Measurements from ENCODE around the gene FAM89B.

The FAM89B gene

GRCh38 chr11:65526744-65527143 is 45.6 kb upstream of the FAM89B start:
- TF ChIP-seq POLR2AphosphoS5 (IDR thresholded peaks at IDR 0.05; ENCODE audit: low read depth, low read length) = no peak
- no peak for TF ChIP-seq TAF1 (IDR thresholded peaks at IDR 0.05; ENCODE audit: borderline replicate concordance, insufficient read depth, low read length)
- no peak for TF ChIP-seq SIN3A (IDR thresholded peaks at IDR 0.05; ENCODE audit: borderline replicate concordance, insufficient read depth, low read length)
- no peak for TF ChIP-seq FOXP2 (optimal IDR thresholded peaks at IDR 0.05; ENCODE audit: borderline replicate concordance, extremely low read depth, extremely low read length, insufficient read depth)
- TF ChIP-seq REST (IDR thresholded peaks at IDR 0.05; ENCODE audit: insufficient read depth in 1 of 2, low read depth in 2 of 2, low read length in 2 of 2) = no peak

GRCh38 chr11:65528819-65529350 is 43.5 kb upstream of the FAM89B start:
- TF ChIP-seq REST (IDR thresholded peaks at IDR 0.05; ENCODE audit: insufficient read depth in 1 of 2, low read depth in 2 of 2, low read length in 2 of 2) (no peak), SIN3A (IDR thresholded peaks at IDR 0.05; ENCODE audit: borderline replicate concordance, insufficient read depth, low read length) (no peak), POLR2AphosphoS5 (IDR thresholded peaks at IDR 0.05; ENCODE audit: low read depth, low read length) (no peak), FOXP2 (optimal IDR thresholded peaks at IDR 0.05; ENCODE audit: borderline replicate concordance, extremely low read depth, extremely low read length, insufficient read depth) (no peak), TAF1 (IDR thresholded peaks at IDR 0.05; ENCODE audit: borderline replicate concordance, insufficient read depth, low read length) (no peak)

- TF ChIP-seq POLR2AphosphoS5 (IDR thresholded peaks at IDR 0.05; ENCODE audit: low read depth, low read length) (no peak), REST (IDR thresholded peaks at IDR 0.05; ENCODE audit: insufficient read depth in 1 of 2, low read depth in 2 of 2, low read length in 2 of 2) (no peak), TAF1 (IDR thresholded peaks at IDR 0.05; ENCODE audit: borderline replicate concordance, insufficient read depth, low read length) (no peak), SIN3A (IDR thresholded peaks at IDR 0.05; ENCODE audit: borderline replicate concordance, insufficient read depth, low read length) (no peak), FOXP2 (optimal IDR thresholded peaks at IDR 0.05; ENCODE audit: borderline replicate concordance, extremely low read depth, extremely low read length, insufficient read depth) (no peak)
Measured at GRCh38 chr11:65529475-65530156, 42.7 kb upstream of the FAM89B start.

- TF ChIP-seq REST (IDR thresholded peaks at IDR 0.05; ENCODE audit: insufficient read depth in 1 of 2, low read depth in 2 of 2, low read length in 2 of 2) (no peak), TAF1 (IDR thresholded peaks at IDR 0.05; ENCODE audit: borderline replicate concordance, insufficient read depth, low read length) (no peak), FOXP2 (optimal IDR thresholded peaks at IDR 0.05; ENCODE audit: borderline replicate concordance, extremely low read depth, extremely low read length, insufficient read depth) (no peak)
Measured at GRCh38 chr11:65530157-65530496, 42.2 kb upstream of the FAM89B start.
